Left forelimb (tissue), 1 donor: ENCODE measurements around the gene GNG13.
"Not testable (repeated sequence)": the region's sequence is repeated elsewhere in the genome, so short reads cannot be mapped to it uniquely, and the experiment has no call there.

ENCODE experiments used
- DNase-seq: peaks from one replicate; pipeline ENCODE4 v3.0.0-alpha.2; 2018; ENCODE audit warnings: low spot score

The GNG13 gene

GRCh38 chr16:799948-800833 lies at the start of gene GNG13:
Gene GNG13 (minus strand): TSS chr16:800734. CDS start chr16:799077, 1,657 bp downstream.
- no peak for DNase-seq

- no peak for DNase-seq
These were observed 48.1 kb upstream of the GNG13 start for GRCh38 chr16:848510-849253.

GRCh38 chr16:847681-848445 lies 47.3 kb upstream of the GNG13 start:
- no peak for DNase-seq

- DNase-seq, result no peak
These were observed 46.6 kb upstream of the GNG13 start for GRCh38 chr16:847151-847550.

- no peak for DNase-seq
These were observed 44.8 kb upstream of the GNG13 start for GRCh38 chr16:845351-845745.

- DNase-seq, result no peak
These were observed 44.3 kb upstream of the GNG13 start for GRCh38 chr16:844638-845350.

GRCh38 chr16:843771-844170 lies 43.2 kb upstream of the GNG13 start:
- DNase-seq, result no peak

DNA sequence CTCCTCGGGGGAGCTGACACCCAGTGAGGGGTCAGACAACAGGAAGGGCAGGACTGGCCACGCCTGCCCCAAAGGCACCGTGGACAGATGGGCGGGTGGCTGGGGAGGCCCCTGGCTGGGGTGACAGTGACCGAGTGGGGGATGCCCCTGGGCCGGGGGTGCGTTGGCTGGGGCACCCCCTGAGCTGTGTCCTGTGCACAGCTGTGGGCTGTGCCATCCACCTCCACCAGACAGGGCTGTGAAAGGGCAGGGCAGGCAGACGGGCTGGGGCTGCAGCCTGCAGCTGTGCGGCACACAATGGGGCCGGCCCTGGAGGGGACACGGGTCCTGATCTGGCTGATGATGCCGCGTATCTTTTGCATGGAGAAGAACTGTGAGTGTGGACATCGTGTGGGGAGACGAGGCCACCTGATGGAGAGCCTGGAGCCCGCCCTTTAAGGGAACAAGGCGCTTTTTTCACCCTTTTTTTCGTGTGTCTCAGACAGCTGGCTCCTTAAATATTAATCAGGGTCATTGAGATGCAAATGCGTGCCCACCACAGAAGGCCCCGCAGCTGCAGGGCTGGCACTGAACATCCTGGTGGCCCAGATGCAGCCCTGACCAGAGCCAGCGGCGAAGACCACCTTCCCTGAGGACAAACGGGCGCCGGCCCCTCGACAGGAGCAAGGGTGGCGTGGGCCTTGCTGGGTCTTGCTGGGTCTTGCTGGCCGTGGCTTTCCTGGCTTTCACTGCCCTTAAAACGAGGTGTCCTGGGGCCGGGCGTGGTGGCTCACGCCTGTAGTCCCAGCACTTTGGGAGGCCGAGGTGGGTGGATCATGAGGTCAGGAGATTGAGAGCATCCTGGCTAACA lies 42.4 kb upstream of the GNG13 start:
- no peak for DNase-seq

- no peak for DNase-seq
These were observed 41.5 kb upstream of the GNG13 start for GRCh38 chr16:842061-842476.

DNA sequence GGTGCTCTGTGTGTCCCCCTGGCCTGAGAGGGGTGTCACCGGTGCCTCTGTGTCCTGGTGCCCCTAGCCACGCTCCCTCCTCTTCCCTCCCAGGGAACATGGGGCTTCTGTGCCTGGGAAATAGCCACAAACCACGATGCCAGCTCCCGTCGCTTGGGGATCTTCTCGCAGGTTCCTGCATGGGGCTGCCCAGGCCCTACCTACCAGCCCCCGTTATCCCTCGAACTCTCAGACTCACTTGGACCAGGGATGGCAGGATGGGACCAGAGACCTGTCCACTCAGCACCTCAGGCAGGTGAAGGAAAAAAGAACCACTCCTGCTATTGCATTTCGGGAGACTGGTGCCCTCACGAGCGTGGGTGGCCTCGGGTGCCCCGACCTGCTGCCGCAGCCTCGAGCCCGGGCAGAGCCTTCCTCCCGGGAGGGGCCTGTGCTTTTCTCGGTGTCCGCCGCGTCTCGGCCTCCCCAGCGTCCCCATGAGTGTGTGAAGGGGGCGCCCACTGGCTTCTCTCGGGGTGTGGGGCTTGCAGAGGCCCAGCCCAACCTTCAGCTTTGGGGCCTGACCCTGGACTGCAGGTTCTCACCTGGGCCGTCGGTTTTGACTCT lies 41.0 kb upstream of the GNG13 start:
- no peak for DNase-seq

GRCh38 chr16:840561-841454 lies 40.3 kb upstream of the GNG13 start:
- DNase-seq, result no peak

- no peak for DNase-seq
These were observed 39.3 kb upstream of the GNG13 start for GRCh38 chr16:839643-840408.

- DNase-seq, result no peak
These were observed 38.2 kb upstream of the GNG13 start for GRCh38 chr16:838741-839140.

- not testable (repeated sequence) for DNase-seq
These were observed 36.3 kb upstream of the GNG13 start for GRCh38 chr16:836822-837221.

GRCh38 chr16:836221-836620 lies 35.7 kb upstream of the GNG13 start:
- no peak for DNase-seq

DNA sequence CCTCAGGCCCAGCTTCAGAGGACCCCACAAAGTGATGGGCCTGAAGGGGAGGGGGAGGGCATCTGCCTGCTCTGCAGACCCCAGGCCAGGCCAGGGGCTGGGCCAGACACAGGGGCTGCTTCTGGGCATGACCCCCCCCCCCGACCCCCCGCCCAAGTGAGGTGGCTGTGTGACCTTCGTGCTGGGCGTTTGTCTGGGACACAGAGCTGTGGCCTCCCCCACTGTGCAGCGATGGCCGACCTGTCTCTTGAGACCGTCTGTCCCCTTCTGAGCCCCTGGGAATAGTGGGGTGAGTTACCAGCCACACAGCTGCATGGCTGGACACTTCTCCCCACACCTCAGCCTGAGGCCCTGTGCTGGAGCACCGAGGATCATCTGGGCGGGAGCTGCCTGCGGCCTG lies 34.8 kb upstream of the GNG13 start:
- no peak for DNase-seq

DNA sequence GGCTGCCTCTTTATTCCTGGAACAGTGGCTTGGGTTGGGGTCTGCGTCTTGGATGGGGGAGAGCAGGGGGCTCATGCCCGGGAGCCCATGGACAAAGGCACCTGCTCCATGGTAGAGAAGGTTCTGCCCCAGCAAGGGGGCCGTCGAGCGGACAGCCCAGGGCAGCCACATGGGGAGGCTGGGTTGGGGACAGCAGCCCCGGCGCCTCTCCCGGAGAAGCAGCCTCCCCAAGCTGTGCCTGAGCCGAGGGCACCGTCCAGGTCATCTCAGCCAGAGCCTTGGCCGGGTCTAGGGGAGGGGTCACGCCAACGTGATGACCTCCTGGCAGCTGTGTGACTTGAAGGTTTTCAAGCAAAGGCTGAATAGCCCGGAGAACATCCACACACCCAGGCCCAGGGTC lies 32.9 kb upstream of the GNG13 start:
- no peak for DNase-seq

DNA sequence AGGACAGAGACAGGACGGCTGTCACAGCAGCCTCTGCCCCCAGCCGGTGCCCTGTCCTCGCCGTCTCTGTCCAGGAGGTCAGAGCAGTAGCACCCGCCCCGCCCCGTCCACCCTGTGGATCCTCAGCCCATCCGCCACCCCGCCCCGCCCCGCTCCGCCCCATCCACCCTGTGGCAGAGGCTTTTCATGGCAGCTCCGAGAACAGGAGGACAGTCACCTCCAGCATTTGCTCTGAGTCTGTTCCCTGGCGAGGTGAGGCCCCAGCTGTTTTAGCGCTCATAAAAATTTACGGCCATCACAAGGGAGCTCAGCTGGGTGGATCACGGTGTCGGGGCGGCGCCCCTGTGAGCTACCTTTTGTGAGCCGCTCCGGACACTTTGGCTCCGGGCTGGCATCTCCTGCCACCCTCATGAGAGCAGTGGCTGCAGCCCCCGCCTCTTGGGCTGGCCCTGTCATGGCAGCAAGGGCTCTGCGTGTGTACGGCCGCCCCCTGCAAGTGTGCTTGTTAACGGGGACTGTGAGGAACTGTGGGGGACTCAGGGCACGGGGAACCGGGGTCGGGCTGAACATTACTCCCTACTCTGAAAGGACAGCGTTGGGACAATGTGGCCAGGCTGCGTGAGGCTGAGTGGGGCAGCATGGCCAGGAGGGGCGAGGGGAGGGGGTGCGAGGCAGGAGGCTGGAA lies 32.3 kb upstream of the GNG13 start:
- DNase-seq, result no peak
